Peyer's patch (tissue), 4 donors: ENCODE results near the gene PGGHG.

Source experiments
- POLR2A ChIP-seq, 2 donors: fragments of 450-650 bp; IDR thresholded peaks; one replicate each; pipeline ENCODE4 v1.5.1; 2017; ENCODE audit warnings: antibody characterized with exemption in 2 of 2, mild to moderate bottlenecking in 2 of 2, moderate library complexity in 2 of 2
- TF ChIP-seq, protein P1 (sequence below), 6 experiments: fragments of 450-650 bp in 4 of 6; fragments of 200-600 bp in 2 of 6; sonication (generic) in 1 of 6; IDR thresholded peaks; one replicate each; pipeline ENCODE4 v1.5.1; 2017 to 2019; ENCODE audit warnings: antibody characterized with exemption in 6 of 6, mild to moderate bottlenecking in 3 of 6, moderate library complexity in 1 of 6

- TF ChIP-seq, protein P1, sequence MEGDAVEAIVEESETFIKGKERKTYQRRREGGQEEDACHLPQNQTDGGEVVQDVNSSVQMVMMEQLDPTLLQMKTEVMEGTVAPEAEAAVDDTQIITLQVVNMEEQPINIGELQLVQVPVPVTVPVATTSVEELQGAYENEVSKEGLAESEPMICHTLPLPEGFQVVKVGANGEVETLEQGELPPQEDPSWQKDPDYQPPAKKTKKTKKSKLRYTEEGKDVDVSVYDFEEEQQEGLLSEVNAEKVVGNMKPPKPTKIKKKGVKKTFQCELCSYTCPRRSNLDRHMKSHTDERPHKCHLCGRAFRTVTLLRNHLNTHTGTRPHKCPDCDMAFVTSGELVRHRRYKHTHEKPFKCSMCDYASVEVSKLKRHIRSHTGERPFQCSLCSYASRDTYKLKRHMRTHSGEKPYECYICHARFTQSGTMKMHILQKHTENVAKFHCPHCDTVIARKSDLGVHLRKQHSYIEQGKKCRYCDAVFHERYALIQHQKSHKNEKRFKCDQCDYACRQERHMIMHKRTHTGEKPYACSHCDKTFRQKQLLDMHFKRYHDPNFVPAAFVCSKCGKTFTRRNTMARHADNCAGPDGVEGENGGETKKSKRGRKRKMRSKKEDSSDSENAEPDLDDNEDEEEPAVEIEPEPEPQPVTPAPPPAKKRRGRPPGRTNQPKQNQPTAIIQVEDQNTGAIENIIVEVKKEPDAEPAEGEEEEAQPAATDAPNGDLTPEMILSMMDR (IDR thresholded peaks at IDR 0.05), result no peak
- no peak for TF ChIP-seq POLR2A (IDR thresholded peaks at IDR 0.05)
Measured at GRCh38 chr11:312092-312816, 23.3 kb downstream of the PGGHG start.
